H1 (cell line): ENCODE results near the gene FHIT. TPM values are rescaled to one million over a fixed set of nuclear protein-coding genes. Genes with fewer than 3 reads are reported as not detected.

Source experiments
- CTCF ChIA-PET: fragments of 300-600 bp; sonication (Branson Sonifier 250); formaldehyde crosslinking; loops from one replicate; lab custom pipeline; 2021; ENCODE audit not compliant: partially characterized antibody; lab: Charles Lee
- POLR2A ChIA-PET: fragments of 300-600 bp; sonication (Branson Sonifier 250); formaldehyde crosslinking; loops from one replicate; lab custom pipeline; 2021; ENCODE audit warnings: inconsistent platforms; ENCODE audit not compliant: partially characterized antibody; lab: Charles Lee
- DNase-seq, 2 experiments: peaks; one replicate each; pipeline versions ENCODE4 v3.0.0 to v3.0.0-alpha.2; 2010 to 2022; ENCODE audit warnings: low spot score in 2 of 2, low read depth in 1 of 2, mixed read lengths in 1 of 2
- FAIRE-seq: peaks from 2 replicates; lab custom pipeline; 2011; peaks lifted over from hg19 to GRCh38; lab: Jason Lieb, UNC
- H2AFZ ChIP-seq: 2 replicates; pipeline ENCODE4 v1.8.1; 2012; ENCODE audit warnings: low read length, inconsistent platforms
- H2AK5ac ChIP-seq: 2 replicates; pipeline ENCODE4 v1.6.1; 2013; ENCODE audit warnings: low read depth, low read length
- H2BK120ac ChIP-seq: replicated peaks from 2 replicates; pipeline ENCODE3; 2013; ENCODE audit warnings: low read depth, low read length, inconsistent platforms
- H2BK12ac ChIP-seq: 2 replicates; pipeline ENCODE4 v1.6.1; 2013; ENCODE audit warnings: low read depth, low read length
- H2BK15ac ChIP-seq: 2 replicates; pipeline ENCODE4 v1.6.1; 2013; ENCODE audit warnings: low read length
- H2BK20ac ChIP-seq: 2 replicates; pipeline ENCODE4 v1.6.1; 2013; ENCODE audit warnings: low read length
- H2BK5ac ChIP-seq: 2 replicates; pipeline ENCODE4 v1.6.1; 2013; ENCODE audit warnings: low read depth, low read length
- H3K14ac ChIP-seq: 2 replicates; pipeline ENCODE4 v1.6.1; 2013; ENCODE audit warnings: inconsistent platforms; ENCODE audit not compliant: insufficient read length
- H3K18ac ChIP-seq: 2 replicates; pipeline ENCODE4 v1.6.1; 2013; ENCODE audit warnings: low read length; ENCODE audit errors: extremely low read depth
- H3K23ac ChIP-seq: 2 replicates; pipeline ENCODE4 v1.6.1; 2013; ENCODE audit warnings: inconsistent platforms; ENCODE audit not compliant: insufficient read length
- H3K23me2 ChIP-seq: 2 replicates; pipeline ENCODE4 v1.6.1; 2013; ENCODE audit warnings: low read depth, low read length
- H3K27ac ChIP-seq: 2 replicates; pipeline ENCODE4 v1.6.1; 2011; ENCODE audit warnings: low read depth, low read length, inconsistent platforms
- H3K27me3 ChIP-seq, 4 experiments: replicated peaks in 1 of 4; 1 replicate in 1 of 4; 2 replicates in 3 of 4; pipeline versions ENCODE4 v1.6.1 to v1.8.1; 2011 to 2013; ENCODE audit warnings: low read length in 3 of 4, mild to moderate bottlenecking in 3 of 4, inconsistent platforms in 2 of 4, mixed read lengths in 2 of 4, moderate library complexity in 1 of 4; ENCODE audit not compliant: control insufficient read depth in 3 of 4, insufficient read depth in 3 of 4; ENCODE audit errors: extremely low read depth in 1 of 4
- H3K36me3 ChIP-seq, 4 experiments: 2 replicates each; pipeline versions ENCODE4 v1.6.1 to v1.8.1; 2011 to 2013; ENCODE audit warnings: mild to moderate bottlenecking in 4 of 4, low read length in 3 of 4, moderate library complexity in 2 of 4, control low read depth in 1 of 4, inconsistent platforms in 1 of 4; ENCODE audit not compliant: insufficient read depth in 4 of 4, control insufficient read depth in 2 of 4
- H3K4ac ChIP-seq: replicated peaks from 2 replicates; pipeline ENCODE3; 2013; ENCODE audit warnings: low read length, low read depth, mixed read lengths, inconsistent platforms; ENCODE audit not compliant: insufficient read length
- H3K4me1 ChIP-seq, 4 experiments: replicated peaks in 1 of 4; 1 replicate in 1 of 4; 2 replicates in 3 of 4; pipeline versions ENCODE4 v1.6.1 to v1.8.1; 2011 to 2013; ENCODE audit warnings: low read length in 3 of 4, inconsistent platforms in 2 of 4, mixed read lengths in 1 of 4; ENCODE audit not compliant: insufficient read depth in 4 of 4, control insufficient read depth in 3 of 4
- H3K4me2 ChIP-seq, 2 experiments: 2 replicates each; pipeline versions ENCODE4 v1.6.1 to v1.8.1; 2011 to 2013; ENCODE audit warnings: low read depth in 2 of 2, low read length in 2 of 2, control low read depth in 1 of 2, inconsistent platforms in 1 of 2, mild to moderate bottlenecking in 1 of 2; ENCODE audit not compliant: insufficient read depth in 1 of 2
- H3K4me3 ChIP-seq, 4 experiments: fragments of 200-600, 300-600 bp in 1 of 4; sonication (generic), shearing (Covaris generic), sonication (Bioruptor Twin) in 1 of 4; 2 replicates each; pipeline versions ENCODE4 v1.5.1 to v1.8.1; 2011 to 2016; ENCODE audit warnings: low read length in 4 of 4, low read depth in 3 of 4, control low read depth in 2 of 4, inconsistent platforms in 2 of 4, mild to moderate bottlenecking in 2 of 4, mixed read lengths in 1 of 4, moderate library complexity in 1 of 4; ENCODE audit not compliant: insufficient read depth in 2 of 4; ENCODE audit errors: extremely low read depth in 1 of 4
- H3K56ac ChIP-seq: replicated peaks from 2 replicates; pipeline ENCODE3; 2013; ENCODE audit warnings: low read depth, mild to moderate bottlenecking, mixed read lengths, low read length, inconsistent platforms; ENCODE audit not compliant: insufficient read length
- H3K79me1 ChIP-seq: 2 replicates; pipeline ENCODE4 v1.6.1; 2013; ENCODE audit warnings: low read depth, low read length, control low read depth
- H3K79me2 ChIP-seq, 2 experiments: 2 replicates each; pipeline versions ENCODE4 v1.6.1 to v1.8.1; 2012 to 2013; ENCODE audit warnings: low read length in 2 of 2, mild to moderate bottlenecking in 2 of 2, inconsistent platforms in 1 of 2; ENCODE audit not compliant: insufficient read depth in 2 of 2, control insufficient read depth in 1 of 2
- H3K9ac ChIP-seq, 4 experiments: replicated peaks in 1 of 4; 1 replicate in 1 of 4; 2 replicates in 3 of 4; pipeline versions ENCODE4 v1.6.1 to v1.8.1; 2011 to 2013; ENCODE audit warnings: low read depth in 3 of 4, low read length in 3 of 4, control low read depth in 2 of 4, mild to moderate bottlenecking in 2 of 4, moderate library complexity in 2 of 4, inconsistent platforms in 1 of 4; ENCODE audit errors: extremely low read depth in 1 of 4
- H3K9me3 ChIP-seq, 2 experiments: 2 replicates each; pipeline versions ENCODE4 v1.6.1 to v1.8.1; 2012 to 2013; ENCODE audit warnings: mild to moderate bottlenecking in 2 of 2, moderate library complexity in 2 of 2, control low read depth in 1 of 2, inconsistent platforms in 1 of 2, low read depth in 1 of 2, low read length in 1 of 2, mixed read lengths in 1 of 2; ENCODE audit not compliant: insufficient read depth in 2 of 2
- H4K20me1 ChIP-seq, 2 experiments: replicated peaks in 1 of 2; 2 replicates each; pipeline versions ENCODE3 to v1.8.1; 2011 to 2013; ENCODE audit warnings: inconsistent platforms in 2 of 2, low read length in 2 of 2, mild to moderate bottlenecking in 1 of 2; ENCODE audit not compliant: insufficient read depth in 2 of 2, control insufficient read depth in 1 of 2
- H4K5ac ChIP-seq: 2 replicates; pipeline ENCODE4 v1.6.1; 2013; ENCODE audit warnings: low read length, low read depth, mixed read lengths, inconsistent platforms; ENCODE audit not compliant: insufficient read length
- H4K8ac ChIP-seq: 2 replicates; pipeline ENCODE4 v1.8.0; 2013; ENCODE audit warnings: mild to moderate bottlenecking, moderate library complexity, low read length, inconsistent platforms; ENCODE audit not compliant: insufficient read depth; ENCODE audit errors: extremely low read depth
- H4K91ac ChIP-seq: replicated peaks from 2 replicates; pipeline ENCODE3; 2013; ENCODE audit warnings: low read length, mixed read lengths, inconsistent platforms; ENCODE audit not compliant: insufficient read length
- ASH2L ChIP-seq: fragments of 200-600, 300-600 bp; sonication (generic); IDR thresholded peaks from one replicate; pipeline ENCODE4 v1.7.1; 2017; ENCODE audit warnings: low read length
- CBX5 ChIP-seq: fragments of 300-800, 300-1000 bp; sonication (generic); IDR thresholded peaks from 2 replicates; pipeline ENCODE4 v1.7.1; 2016; ENCODE audit warnings: antibody characterized with exemption, low read length, low read depth
- HDAC6 ChIP-seq: IDR thresholded peaks from one replicate; pipeline ENCODE4 v1.7.1; 2012; ENCODE audit warnings: low read depth, mild to moderate bottlenecking, inconsistent platforms, low read length, moderate library complexity
- KDM1A ChIP-seq: fragments of 200-600, 300-600 bp; sonication (generic); IDR thresholded peaks from 2 replicates; pipeline ENCODE4 v1.7.1; 2016; ENCODE audit warnings: mild to moderate bottlenecking, low read length, borderline replicate concordance
- KDM5A ChIP-seq: fragments of 200-600 bp; IDR thresholded peaks from 2 replicates; pipeline ENCODE4 v1.7.1; 2012; ENCODE audit warnings: mild to moderate bottlenecking, low read length, inconsistent platforms, mixed read lengths
- PHF8 ChIP-seq: fragments of 200-600 bp; sonication (generic); conservative IDR thresholded peaks from 2 replicates; pipeline ENCODE4 v1.7.1; 2012; ENCODE audit warnings: low read depth, mild to moderate bottlenecking, inconsistent platforms, low read length, moderate library complexity
- SIX5 ChIP-seq: IDR thresholded peaks from 2 replicates; pipeline ENCODE4 v1.6.1; 2011; ENCODE audit warnings: mild to moderate bottlenecking, low read depth, low read length
- SP2 ChIP-seq: IDR thresholded peaks from 2 replicates; pipeline ENCODE4 v1.6.1; 2012; ENCODE audit warnings: mild to moderate bottlenecking, low read length, inconsistent platforms
- TBP ChIP-seq: IDR thresholded peaks from 2 replicates; pipeline ENCODE4 v1.6.1; 2011; ENCODE audit warnings: low read depth, low read length, improper control_type of control experiment
- WGBS, 2 experiments: shearing (Covaris generic) in 1 of 2; methylation state at CpG; one replicate each; pipeline versions ENCODE4 v1.1.6 to v1.1.7; 2013 to 2015; ENCODE audit warnings: low lambda C conversion rate in 2 of 2, mixed read lengths in 2 of 2, inconsistent platforms in 1 of 2, low coverage in 1 of 2, missing lambda C conversion rate in 1 of 2; ENCODE audit not compliant: insufficient replicate concordance in 2 of 2, insufficient coverage in 1 of 2, insufficient read length in 1 of 2; ENCODE audit errors: extremely low coverage in 1 of 2, missing lambda C conversion rate in 1 of 2; 5-methylcytosine and 5-hydroxymethylcytosine counted together
- polyA plus RNA-seq, 7 experiments: library from polyadenylated mRNA; depleted of rRNA in 3 of 7; stranded (reverse) in 5 of 7; unstranded in 2 of 7; fragments of >200 nt in 5 of 7; fragments of 200-250 nt in 2 of 7; gene quantifications; 1 replicate in 5 of 7; 2 replicates in 1 of 7; 4 replicates in 1 of 7; pipeline versions ENCODE4 v1.2.1 to v1.2.3, GENCODE V29; 2011 to 2013; ENCODE audit warnings: missing spikeins in 2 of 7, mixed read lengths in 2 of 7
- total RNA-seq: library from RNA; stranded (reverse); fragmentation: NEBNext Ultra II Directional; extraction: Animal tissue kit (Norgen Biotek cat#: 25700); gene quantifications from 2 replicates; pipeline ENCODE4 v1.2.1, GENCODE V29; 2021
- TF ChIP-seq, protein P1 (sequence below): IDR thresholded peaks from 2 replicates; pipeline ENCODE4 v1.6.1; 2012; ENCODE audit warnings: low read length, inconsistent platforms
- TF ChIP-seq, protein P2 (sequence below): IDR thresholded peaks from 2 replicates; pipeline ENCODE4 v1.6.1; 2011; ENCODE audit warnings: low read length, improper control_type of control experiment

Gene FHIT
- total and polyA plus RNA-seq, 2 of the 8 experiments (the other 6 are each of a cell fraction or from before 2014, with no cell fraction given), result 1.2 to 3.2 TPM

DNA sequence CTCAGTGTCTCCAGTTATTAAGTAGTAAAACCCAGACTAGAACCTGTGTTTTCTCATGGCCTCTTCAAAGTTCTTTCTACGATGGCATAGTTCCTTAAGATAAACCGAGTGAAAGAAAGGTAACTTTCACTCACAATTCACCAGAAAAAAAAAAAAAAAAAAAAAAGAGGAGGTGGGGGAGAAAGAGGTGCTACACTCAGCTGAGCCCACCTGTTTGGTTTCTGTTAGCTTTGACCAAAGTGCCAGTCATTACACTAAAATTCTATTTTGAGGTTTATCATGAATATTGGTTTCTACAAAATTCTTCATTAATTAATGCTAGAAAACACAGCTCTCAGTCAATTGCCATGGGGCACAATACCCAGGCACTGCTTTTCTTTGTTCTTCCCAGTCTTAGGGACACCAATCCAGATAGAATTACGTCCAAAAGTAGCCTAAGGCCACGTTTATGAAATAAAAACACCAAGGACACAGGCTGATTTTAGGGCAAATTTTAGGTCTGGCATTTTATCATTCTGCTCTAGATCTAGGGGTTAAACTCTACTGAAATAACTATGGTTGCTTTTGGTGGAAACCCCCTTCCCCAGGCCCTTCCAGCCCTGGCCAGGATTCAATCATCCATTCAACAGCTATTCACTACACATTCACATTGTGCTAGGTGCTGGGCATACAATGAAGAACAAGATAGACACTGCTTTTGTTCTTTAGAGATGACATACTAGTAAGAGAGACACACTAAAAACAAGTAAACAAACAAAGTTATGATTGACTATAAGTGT lies 1097.8 kb downstream of the FHIT start:
- Histone ChIP-seq H3K4ac (no peak overlapping the region), H3K4me1 (no peaks in the 10 kb centered on the region), H2BK15ac (no peak overlapping the region), H3K23me2 (no peaks in the 10 kb centered on the region), H3K56ac (no peak overlapping the region), H2AFZ (no peak overlapping the region), H2BK20ac (no peak overlapping the region), H3K27ac (no peak overlapping the region), H3K36me3 (no peaks in the 10 kb centered on the region), H3K4me2 (no peak overlapping the region), H3K14ac (no peak overlapping the region), H2AK5ac (no peak overlapping the region), H2BK5ac (no peak overlapping the region), H3K4me3 (no peak overlapping the region), H2BK12ac (no peak overlapping the region), H3K79me2 (no peaks in the 10 kb centered on the region), H4K20me1 (no peaks in the 10 kb centered on the region), H3K18ac (no peak overlapping the region), H3K79me1 (no peaks in the 10 kb centered on the region), H4K5ac (no peak overlapping the region), H2BK120ac (no peak overlapping the region), H3K27me3 (peaks cover 0 to 1% (median 0%) of the 10 kb centered on the region in 4 experiments; a peak in 1 of 7 replicates), H3K9me3 (no peaks in the 10 kb centered on the region), H3K23ac (no peak overlapping the region), H4K8ac (no peak overlapping the region), H3K9ac (no peak overlapping the region), H4K91ac (no peak overlapping the region)
- CTCF ChIA-PET, result no interaction called here
- DNase-seq (no peak), FAIRE-seq (no peak)
- POLR2A ChIA-PET, result no interaction called here
- 49% methylated on average over 3 of the region's 4 CpGs; no CpG with 5 or more reads in 1 of the 2 experiments for WGBS, 2 experiments
- TF ChIP-seq HDAC6, result no peak
- TF ChIP-seq PHF8, result no peak
- TF ChIP-seq KDM1A, result no peak
- TF ChIP-seq, protein P1, sequence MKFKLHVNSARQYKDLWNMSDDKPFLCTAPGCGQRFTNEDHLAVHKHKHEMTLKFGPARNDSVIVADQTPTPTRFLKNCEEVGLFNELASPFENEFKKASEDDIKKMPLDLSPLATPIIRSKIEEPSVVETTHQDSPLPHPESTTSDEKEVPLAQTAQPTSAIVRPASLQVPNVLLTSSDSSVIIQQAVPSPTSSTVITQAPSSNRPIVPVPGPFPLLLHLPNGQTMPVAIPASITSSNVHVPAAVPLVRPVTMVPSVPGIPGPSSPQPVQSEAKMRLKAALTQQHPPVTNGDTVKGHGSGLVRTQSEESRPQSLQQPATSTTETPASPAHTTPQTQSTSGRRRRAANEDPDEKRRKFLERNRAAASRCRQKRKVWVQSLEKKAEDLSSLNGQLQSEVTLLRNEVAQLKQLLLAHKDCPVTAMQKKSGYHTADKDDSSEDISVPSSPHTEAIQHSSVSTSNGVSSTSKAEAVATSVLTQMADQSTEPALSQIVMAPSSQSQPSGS, result no peak
- no peak for TF ChIP-seq CBX5
- TF ChIP-seq TBP, result no peak
- no peak for TF ChIP-seq SP2
- no peak for TF ChIP-seq KDM5A
- TF ChIP-seq, protein P2, sequence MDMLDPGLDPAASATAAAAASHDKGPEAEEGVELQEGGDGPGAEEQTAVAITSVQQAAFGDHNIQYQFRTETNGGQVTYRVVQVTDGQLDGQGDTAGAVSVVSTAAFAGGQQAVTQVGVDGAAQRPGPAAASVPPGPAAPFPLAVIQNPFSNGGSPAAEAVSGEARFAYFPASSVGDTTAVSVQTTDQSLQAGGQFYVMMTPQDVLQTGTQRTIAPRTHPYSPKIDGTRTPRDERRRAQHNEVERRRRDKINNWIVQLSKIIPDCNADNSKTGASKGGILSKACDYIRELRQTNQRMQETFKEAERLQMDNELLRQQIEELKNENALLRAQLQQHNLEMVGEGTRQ, result no peak
- TF ChIP-seq SIX5, result no peak
- TF ChIP-seq ASH2L, result no peak
